Parathyroid adenoma (tissue), 2 donors: ENCODE results near the gene RGS6.
A peak's percentile ranks its signal among the peaks of the same experiment; 100 is the strongest.

Source experiments
- H2AFZ ChIP-seq: fragments of 300-600 bp; sonication (generic); one replicate; pipeline ENCODE4 v1.7.0; 2017; ENCODE audit warnings: antibody characterized with exemption, mild to moderate bottlenecking
- H3K27ac ChIP-seq: fragments of 300-600 bp; sonication (generic); one replicate; pipeline ENCODE4 v1.7.0; 2017
- H3K27me3 ChIP-seq: fragments of 300-600 bp; sonication (generic); one replicate; pipeline ENCODE4 v1.7.0; 2017; ENCODE audit warnings: low read length; ENCODE audit not compliant: control insufficient read depth, insufficient read depth
- H3K36me3 ChIP-seq: fragments of 300-600 bp; sonication (generic); one replicate; pipeline ENCODE4 v1.7.0; 2017; ENCODE audit warnings: low read length; ENCODE audit not compliant: control insufficient read depth, insufficient read depth
- H3K4me1 ChIP-seq: fragments of 300-600 bp; sonication (generic); one replicate; pipeline ENCODE4 v1.7.0; 2017; ENCODE audit warnings: control low read depth
- H3K4me2 ChIP-seq: fragments of 300-600 bp; sonication (generic); one replicate; pipeline ENCODE4 v1.7.0; 2017; ENCODE audit warnings: low read length
- H3K4me3 ChIP-seq: fragments of 300-600 bp; sonication (generic); one replicate; pipeline ENCODE4 v1.7.0; 2017; ENCODE audit warnings: low read depth, low read length
- H3K79me2 ChIP-seq: fragments of 300-600 bp; sonication (generic); one replicate; pipeline ENCODE4 v1.7.0; 2017; ENCODE audit warnings: control low read depth
- H3K9ac ChIP-seq: fragments of 300-600 bp; sonication (generic); one replicate; pipeline ENCODE4 v1.7.0; 2017; ENCODE audit warnings: mild to moderate bottlenecking
- H3K9me3 ChIP-seq: fragments of 300-600 bp; sonication (generic); one replicate; pipeline ENCODE4 v1.7.0; 2017; ENCODE audit warnings: low read length; ENCODE audit not compliant: control insufficient read depth
- CTCF ChIP-seq: fragments of 300-600 bp; sonication (generic); IDR thresholded peaks from one replicate; pipeline ENCODE4 v1.7.0; 2017; ENCODE audit warnings: antibody characterized with exemption, mild to moderate bottlenecking
- donor health status: primary hyperparathyroidism.

Gene RGS6

GRCh38 chr14:72512281-72512680 lies 580.1 kb downstream of the RGS6 start:
- Histone ChIP-seq H3K79me2 (no peaks in the 10 kb centered on the region), H3K4me3 (no peak overlapping the region), H3K9ac (no peak overlapping the region), H2AFZ (peak overlapping the region; percentile 48), H3K4me2 (no peak overlapping the region), H3K27me3 (no peaks in the 10 kb centered on the region), H3K4me1 (peaks cover 20% of the 10 kb centered on the region), H3K36me3 (no peaks in the 10 kb centered on the region), H3K9me3 (no peaks in the 10 kb centered on the region), H3K27ac (no peak overlapping the region)
- no peak for TF ChIP-seq CTCF

- no peak for TF ChIP-seq CTCF
- Histone ChIP-seq H2AFZ (peak overlapping the region; percentile 48), H3K9ac (no peak overlapping the region)
Observed at GRCh38 chr14:72512925-72513324, 580.7 kb downstream of the RGS6 start.

GRCh38 chr14:72513346-72513745 lies 581.1 kb downstream of the RGS6 start:
- H3K27ac ChIP-seq, result no peak overlapping the region
- H2AFZ ChIP-seq, result peak overlapping the region; percentile 44
- H3K36me3 ChIP-seq, result no peaks in the 10 kb centered on the region
- H3K27me3 ChIP-seq, result no peaks in the 10 kb centered on the region
- H3K9ac ChIP-seq, result no peak overlapping the region
- no peak overlapping the region for H3K4me3 ChIP-seq
- H3K4me2 ChIP-seq, result no peak overlapping the region
- H3K9me3 ChIP-seq, result no peaks in the 10 kb centered on the region
- no peak for TF ChIP-seq CTCF
- H3K4me1 ChIP-seq, result peaks cover 23% of the 10 kb centered on the region
- no peaks in the 10 kb centered on the region for H3K79me2 ChIP-seq

More at GRCh38 chr14:72512925-72513324, 580.7 kb downstream of the RGS6 start:
- no peaks in the 10 kb centered on the region for H3K9me3 ChIP-seq
- no peak overlapping the region for H3K4me2 ChIP-seq
- no peaks in the 10 kb centered on the region for H3K27me3 ChIP-seq
- H3K27ac ChIP-seq, result no peak overlapping the region
- H3K4me3 ChIP-seq, result no peak overlapping the region
- H3K79me2 ChIP-seq, result no peaks in the 10 kb centered on the region
- no peaks in the 10 kb centered on the region for H3K36me3 ChIP-seq
- peaks cover 23% of the 10 kb centered on the region for H3K4me1 ChIP-seq

- no peak overlapping the region for H3K4me3 ChIP-seq
- no peaks in the 10 kb centered on the region for H3K27me3 ChIP-seq
- H2AFZ ChIP-seq, result peak overlapping the region; percentile 44
- TF ChIP-seq CTCF, result peak; percentile 76
- no peaks in the 10 kb centered on the region for H3K79me2 ChIP-seq
- no peak overlapping the region for H3K27ac ChIP-seq
- no peak overlapping the region for H3K9ac ChIP-seq
- H3K4me2 ChIP-seq, result no peak overlapping the region
- no peaks in the 10 kb centered on the region for H3K36me3 ChIP-seq
- H3K4me1 ChIP-seq, result peaks cover 23% of the 10 kb centered on the region
- H3K9me3 ChIP-seq, result no peaks in the 10 kb centered on the region
Observed at GRCh38 chr14:72513965-72514659, 581.9 kb downstream of the RGS6 start.

GRCh38 chr14:72514660-72515025 lies 582.4 kb downstream of the RGS6 start:
- H2AFZ ChIP-seq, result no peak overlapping the region
- no peak overlapping the region for H3K4me3 ChIP-seq
- no peaks in the 10 kb centered on the region for H3K27me3 ChIP-seq
- no peak overlapping the region for H3K27ac ChIP-seq
- no peak for TF ChIP-seq CTCF
- no peak overlapping the region for H3K9ac ChIP-seq
- H3K4me1 ChIP-seq, result peaks cover 23% of the 10 kb centered on the region
- no peaks in the 10 kb centered on the region for H3K9me3 ChIP-seq
- no peak overlapping the region for H3K4me2 ChIP-seq
- no peaks in the 10 kb centered on the region for H3K79me2 ChIP-seq
- H3K36me3 ChIP-seq, result no peaks in the 10 kb centered on the region
